Gastrocnemius medialis (tissue), 4 donors: Measurements from ENCODE around the gene GTPBP4. TPM values are rescaled to one million over a fixed set of nuclear protein-coding genes. Genes with fewer than 3 reads are reported as not detected.

Source experiments
- ATAC-seq, 2 donors: fragments of 150-250 bp; one replicate each; pipeline ENCODE4 v1.9.1; 2016
- DNase-seq, 2 donors: peaks; one replicate each; pipeline ENCODE4 v3.0.0-alpha.2; 2019
- H3K27ac ChIP-seq, 4 donors: fragments of 200-600 bp; sonication (generic); 1 replicate in 1 of 4; 2 replicates in 3 of 4; pipeline ENCODE4 v1.5.1; 2016 to 2018; ENCODE audit warnings: mild to moderate bottlenecking in 2 of 4, moderate library complexity in 1 of 4
- H3K27me3 ChIP-seq, 3 donors: fragments of 200-600 bp; sonication (generic) in 2 of 3; 1 replicate in 1 of 3; 2 replicates in 2 of 3; pipeline versions ENCODE4 v1.5.1 to v1.6.0; 2016 to 2019; ENCODE audit warnings: mild to moderate bottlenecking in 1 of 3, moderate library complexity in 1 of 3
- H3K36me3 ChIP-seq, 2 donors: fragments of 200-600 bp; sonication (generic) in 1 of 2; one replicate each; pipeline ENCODE4 v1.5.1; 2017 to 2018
- H3K4me1 ChIP-seq, 2 donors: fragments of 200-600 bp; sonication (generic) in 1 of 2; one replicate each; pipeline ENCODE4 v1.5.1; 2016 to 2017; ENCODE audit warnings: mild to moderate bottlenecking in 2 of 2
- H3K4me3 ChIP-seq, 4 donors: fragments of 200-600 bp; sonication (generic) in 3 of 4; 1 replicate in 1 of 4; 2 replicates in 3 of 4; pipeline ENCODE4 v1.5.1; 2016 to 2019; ENCODE audit warnings: mild to moderate bottlenecking in 2 of 4
- H3K9me3 ChIP-seq, 3 donors: fragments of 200-600 bp; sonication (generic) in 2 of 3; 1 replicate in 1 of 3; 2 replicates in 2 of 3; pipeline ENCODE4 v1.5.1; 2016 to 2019
- CTCF ChIP-seq, 5 experiments: fragments of 450-650 bp in 3 of 5; fragments of 200-600 bp in 2 of 5; sonication (generic) in 2 of 5; IDR thresholded peaks in 4 of 5; conservative IDR thresholded peaks in 1 of 5; 1 replicate in 4 of 5; 2 replicates in 1 of 5; pipeline ENCODE4 v1.5.1; 2016 to 2019; ENCODE audit warnings: antibody characterized with exemption in 5 of 5, mild to moderate bottlenecking in 3 of 5, moderate library complexity in 3 of 5
- POLR2A ChIP-seq, 2 donors: fragments of 450-650 bp; IDR thresholded peaks; one replicate each; pipeline ENCODE4 v1.6.1; 2017; ENCODE audit warnings: antibody characterized with exemption in 2 of 2, mild to moderate bottlenecking in 2 of 2, moderate library complexity in 2 of 2
- in situ Hi-C, 4 donors: fragments of 200-750 bp; cut with MboI; loops; one replicate each; pipeline versions ENCODE4 v1.15.0 to v1.8.0; 2017; ENCODE audit warnings: low sequenced_read_pairs in 4 of 4
- intact Hi-C: fragments of 100-400 bp; cut with DNase I; formaldehyde crosslinking; loops from one replicate; pipeline ENCODE4 v1.15.1; 2023; ENCODE audit warnings: low total_unique reads
- total RNA-seq, 4 donors: library from RNA; depleted of rRNA; stranded (reverse); fragments of >200 nt; gene quantifications; one replicate each; pipeline versions ENCODE4 v1.1.0 to v1.2.3, GENCODE V29; 2016

The GTPBP4 gene
- total RNA-seq, 4 donors from 2014 or later, result 34.7 to 51.5 (median 38.5) TPM

- no peaks in the 10 kb centered on the region for H3K36me3 ChIP-seq
- intact Hi-C loops, result no loop called here
- ATAC-seq (no peak), DNase-seq (no peak)
- no peak for TF ChIP-seq CTCF (IDR thresholded peaks at IDR 0.05 in 4 of 5, conservative IDR thresholded peaks at IDR 0.05 in 1 of 5)
- no peak for TF ChIP-seq POLR2A (IDR thresholded peaks at IDR 0.05)
- no peak overlapping the region for H3K4me3 ChIP-seq
- H3K27ac ChIP-seq, result no peak overlapping the region
- in situ Hi-C loops, result no loop called here
- H3K27me3 ChIP-seq, result no peaks in the 10 kb centered on the region
- peaks cover 0 to 8% of the 10 kb centered on the region in 2 donors for H3K4me1 ChIP-seq
- H3K9me3 ChIP-seq, result no peaks in the 10 kb centered on the region
These were observed 19.6 kb upstream of the GTPBP4 start for GRCh38 chr10:968546-969199.

- no peak overlapping the region for H3K4me3 ChIP-seq
- ATAC-seq (no peak), DNase-seq (no peak)
- in situ Hi-C loops (no loop called here), intact Hi-C loops (no loop called here)
- no peak for TF ChIP-seq POLR2A (IDR thresholded peaks at IDR 0.05)
- no peak for TF ChIP-seq CTCF (IDR thresholded peaks at IDR 0.05 in 4 of 5, conservative IDR thresholded peaks at IDR 0.05 in 1 of 5)
- H3K27ac ChIP-seq, result no peak overlapping the region
- H3K27me3 ChIP-seq, result no peaks in the 10 kb centered on the region
- no peaks in the 10 kb centered on the region for H3K9me3 ChIP-seq
- H3K36me3 ChIP-seq, result no peaks in the 10 kb centered on the region
- peaks cover 0 to 8% of the 10 kb centered on the region in 2 donors for H3K4me1 ChIP-seq
These were observed 18.6 kb upstream of the GTPBP4 start for GRCh38 chr10:969473-970150.

- no peak overlapping the region for H3K4me3 ChIP-seq
- in situ Hi-C loops, result no loop called here
- peaks cover 0 to 8% of the 10 kb centered on the region in 2 donors for H3K4me1 ChIP-seq
- H3K9me3 ChIP-seq, result no peaks in the 10 kb centered on the region
- peak overlapping the region in 1 of 4 donors; percentile 6 for H3K27ac ChIP-seq
- no peaks in the 10 kb centered on the region for H3K27me3 ChIP-seq
- DNase-seq (no peak), ATAC-seq (peak; percentile 53 to 66)
- TF ChIP-seq CTCF (IDR thresholded peaks at IDR 0.05 in 4 of 5, conservative IDR thresholded peaks at IDR 0.05 in 1 of 5) (no peak), POLR2A (IDR thresholded peaks at IDR 0.05) (no peak)
- intact Hi-C loops, result no loop called here
- no peaks in the 10 kb centered on the region for H3K36me3 ChIP-seq
These were observed 17.7 kb upstream of the GTPBP4 start for GRCh38 chr10:970311-971149.

- H3K4me3 ChIP-seq, result no peak overlapping the region
- peak in 1 of 2 donors; percentile 45 for DNase-seq
- no peak overlapping the region for H3K27ac ChIP-seq
These were observed 17.1 kb upstream of the GTPBP4 start for GRCh38 chr10:971150-971542.

More at GRCh38 chr10:971150-971542, 17.1 kb upstream of the GTPBP4 start:
- in situ Hi-C loops, result no loop called here
- no peaks in the 10 kb centered on the region for H3K27me3 ChIP-seq
- H3K36me3 ChIP-seq, result no peaks in the 10 kb centered on the region
- no peaks in the 10 kb centered on the region for H3K9me3 ChIP-seq
- no peak for TF ChIP-seq POLR2A (IDR thresholded peaks at IDR 0.05)
- TF ChIP-seq CTCF (IDR thresholded peaks at IDR 0.05 in 4 of 5, conservative IDR thresholded peaks at IDR 0.05 in 1 of 5), result no peak
- peaks cover 0 to 8% of the 10 kb centered on the region in 2 donors for H3K4me1 ChIP-seq
- ATAC-seq, result peak in 1 of 2 donors; percentile 46
- intact Hi-C loops, result no loop called here
